Measurements from ENCODE around the gene TRAF6.

GRCh38 chr11:36455658-36456111 is 54.4 kb downstream of the TRAF6 start:
- TF ChIP-seq KDM1A (IDR thresholded peaks at IDR 0.05; ENCODE audit: borderline replicate concordance) (no peak), EZH2 (IDR thresholded peaks at IDR 0.05; ENCODE audit: borderline replicate concordance, control insufficient read depth, low read depth, low read length) (no peak)
